GM18873 (cell line): Measurements from ENCODE around the gene CCDC188.

Source experiments
- ATAC-seq: cut with Tn5 transposase; IDR thresholded peaks from one replicate; pipeline ENCODE4 v1.9.1; 2021; ENCODE audit warnings: mild to moderate bottlenecking, moderate library complexity, moderate number of reproducible peaks; ENCODE audit not compliant: unreplicated experiment, low FRiP score

Gene CCDC188

DNA sequence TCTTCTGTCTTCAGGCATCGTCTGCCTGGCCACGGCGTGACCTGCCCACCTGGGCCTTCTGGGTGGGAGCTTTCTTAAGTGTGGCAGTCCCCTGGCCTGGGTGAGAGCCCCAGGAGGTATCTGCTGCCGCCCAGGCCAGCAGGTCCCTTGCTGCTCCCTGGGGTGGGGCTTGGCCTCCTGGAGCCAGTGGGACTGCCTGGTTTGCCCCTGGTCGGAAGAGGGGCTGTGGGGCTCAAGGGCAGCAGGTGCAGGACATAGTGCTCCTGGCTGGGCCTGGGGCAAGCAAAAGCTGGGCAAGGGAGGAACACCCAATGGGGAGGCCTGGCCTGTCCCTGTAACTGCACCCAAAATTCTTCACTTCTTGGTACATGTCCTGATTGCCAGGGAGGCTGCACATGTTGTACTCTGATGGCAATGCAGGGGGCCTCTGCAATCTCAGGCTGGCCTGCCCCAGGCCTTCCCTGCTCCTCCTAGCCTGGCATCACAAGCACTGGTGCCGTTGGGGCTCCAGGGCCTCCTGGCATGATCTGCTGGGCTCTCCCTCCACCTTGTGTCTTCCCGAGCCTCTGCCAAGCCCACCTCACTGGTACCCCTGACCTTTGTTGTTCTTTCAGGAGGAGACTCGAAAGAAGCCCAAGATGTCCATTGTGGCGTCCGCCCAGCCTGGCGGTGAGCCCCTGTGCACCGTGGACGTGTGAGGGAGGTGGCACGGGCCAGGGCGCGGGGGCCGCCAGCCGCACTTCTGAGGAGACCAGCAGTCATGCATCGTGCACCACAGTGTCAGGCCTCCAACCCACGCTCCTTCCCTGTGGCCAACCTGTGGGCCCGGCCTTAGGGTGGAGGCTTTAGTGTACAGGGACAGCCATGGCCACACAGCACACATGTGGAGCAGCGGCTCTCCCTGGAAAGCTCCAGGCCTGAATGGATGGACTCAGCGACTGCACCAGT is 41.2 kb downstream of the CCDC188 start:
- no peak for ATAC-seq

GRCh38 chr22:20108757-20109230 is 42.1 kb downstream of the CCDC188 start:
- ATAC-seq: no peak

- no peak for ATAC-seq
Observed at GRCh38 chr22:20107951-20108756, 42.7 kb downstream of the CCDC188 start.

DNA sequence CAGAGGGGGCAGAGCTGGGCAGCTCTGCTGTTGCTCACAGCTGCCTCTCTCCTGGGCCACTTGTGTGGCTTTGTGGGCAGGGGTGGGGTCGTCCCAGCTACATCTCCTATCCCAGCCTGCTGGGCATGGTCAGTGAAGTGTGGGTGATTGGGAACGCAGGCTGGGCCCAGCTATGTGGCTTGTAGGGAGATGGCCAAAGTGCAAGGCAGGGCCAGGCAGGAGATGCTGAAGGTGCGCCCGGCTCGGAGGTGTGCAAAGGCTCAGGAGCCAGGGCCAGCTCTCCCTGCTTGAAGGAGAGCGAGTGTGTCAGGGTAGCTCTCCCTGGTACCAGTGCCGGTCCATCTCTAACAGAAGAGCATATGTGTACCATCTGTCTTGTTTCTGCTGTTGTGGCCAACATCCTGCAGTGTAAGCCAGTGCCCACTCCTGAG is 43.4 kb downstream of the CCDC188 start:
- no peak for ATAC-seq

DNA sequence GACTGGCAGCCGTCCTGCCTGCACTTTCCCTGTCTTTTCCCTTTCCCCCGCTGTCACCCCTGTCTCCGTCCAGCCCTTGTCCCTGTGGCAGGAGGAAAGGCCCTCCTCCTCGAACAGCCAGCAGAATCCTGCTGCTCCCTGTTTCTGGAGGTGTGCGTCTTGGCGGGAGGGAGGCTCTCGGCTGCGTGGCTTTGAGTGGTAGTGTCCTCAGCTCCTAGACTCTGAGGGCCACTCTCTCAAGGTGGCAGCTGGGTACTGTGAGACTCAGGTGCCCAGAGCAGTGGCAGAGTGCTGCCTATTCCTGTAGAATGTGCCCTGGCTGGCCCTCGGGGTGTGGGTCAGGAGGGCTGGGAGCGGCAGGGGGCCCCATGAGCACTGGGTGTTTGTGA is 44.0 kb downstream of the CCDC188 start:
- no peak for ATAC-seq

DNA sequence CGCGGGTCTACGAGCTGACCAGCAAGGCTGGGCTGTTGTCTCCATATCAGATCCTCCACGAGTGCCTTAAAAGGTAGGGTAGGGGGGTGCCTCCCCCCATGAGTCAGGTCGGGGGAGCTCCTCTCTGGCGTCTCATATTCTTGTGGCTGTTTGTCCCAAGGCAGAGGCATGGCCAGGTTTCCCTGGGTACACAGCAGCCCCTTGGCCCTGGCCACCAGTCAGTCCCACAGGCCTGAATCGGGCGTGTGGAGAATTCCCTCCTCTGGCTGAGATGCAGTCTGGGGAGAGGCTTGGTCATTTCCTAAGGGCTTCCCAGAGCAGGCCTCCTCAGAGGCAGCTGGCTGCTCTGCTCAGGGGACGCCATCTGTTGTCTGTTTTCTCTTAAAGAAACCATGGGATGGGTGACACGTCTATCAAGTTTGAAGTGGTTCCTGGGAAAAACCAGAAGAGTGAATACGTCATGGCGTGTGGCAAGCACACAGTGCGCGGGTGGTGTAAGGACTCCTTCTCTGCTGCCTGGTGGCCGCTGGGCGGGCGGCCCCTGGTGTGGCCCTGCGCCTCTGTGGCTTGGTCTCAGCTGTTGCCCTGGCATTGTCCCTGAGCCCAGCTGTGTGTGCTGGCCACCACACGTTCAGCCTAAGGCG is 44.5 kb downstream of the CCDC188 start:
- ATAC-seq: no peak

DNA sequence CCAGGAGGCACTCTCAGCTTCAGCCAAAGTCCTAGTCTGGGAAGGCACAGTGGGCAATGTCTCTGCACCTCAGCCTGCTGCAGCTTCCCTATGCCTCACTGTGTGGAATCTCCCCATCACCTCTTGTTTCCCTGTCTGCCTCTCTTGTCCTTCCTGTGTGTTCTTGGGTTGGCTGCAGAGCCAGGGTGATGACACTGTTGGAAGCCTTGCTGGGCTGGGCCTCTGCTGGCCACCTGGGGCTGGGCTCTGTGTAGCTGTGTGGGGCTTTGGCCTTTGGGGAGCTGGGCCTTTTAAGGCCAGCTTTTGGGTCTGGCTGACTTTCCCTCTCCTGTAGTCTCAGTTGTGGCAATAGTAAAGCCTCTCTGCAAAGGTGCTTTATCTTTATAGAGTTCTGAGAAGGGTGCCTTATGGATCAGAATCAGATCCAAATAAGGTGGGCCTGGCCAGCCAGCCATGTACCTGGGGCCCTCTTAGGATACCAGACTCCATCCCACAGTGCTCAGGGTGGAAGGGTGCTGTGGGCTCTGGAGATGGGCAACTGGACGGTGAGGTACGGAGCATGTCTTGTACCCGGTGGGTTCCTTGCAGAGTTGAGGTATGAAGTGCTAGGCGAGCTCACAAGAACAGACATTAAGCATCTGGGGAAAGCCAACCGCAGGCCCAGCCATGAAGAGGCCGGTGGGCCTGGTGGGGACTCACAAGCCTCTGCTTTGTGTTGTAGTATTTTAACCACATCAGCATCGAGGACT is 45.2 kb downstream of the CCDC188 start:
- ATAC-seq: no peak

- ATAC-seq: no peak
Observed at GRCh38 chr22:20102203-20102780, 48.6 kb downstream of the CCDC188 start.

- ATAC-seq: no peak
Observed at GRCh38 chr22:20101638-20102037, 49.2 kb downstream of the CCDC188 start.

- no peak for ATAC-seq
Observed at GRCh38 chr22:20099099-20099711, 51.6 kb downstream of the CCDC188 start.
